ENCODE results near the gene ANTXR1. TPM values are rescaled to one million over a fixed set of nuclear protein-coding genes. Genes with fewer than 3 reads are reported as not detected.

Gene ANTXR1
- total and polyA plus RNA-seq, 9 of the 15 experiments (the other 6 are each of a cell fraction or from before 2014, with no cell fraction given) = 0.07 to 1.00 (median 0.54) TPM

DNA sequence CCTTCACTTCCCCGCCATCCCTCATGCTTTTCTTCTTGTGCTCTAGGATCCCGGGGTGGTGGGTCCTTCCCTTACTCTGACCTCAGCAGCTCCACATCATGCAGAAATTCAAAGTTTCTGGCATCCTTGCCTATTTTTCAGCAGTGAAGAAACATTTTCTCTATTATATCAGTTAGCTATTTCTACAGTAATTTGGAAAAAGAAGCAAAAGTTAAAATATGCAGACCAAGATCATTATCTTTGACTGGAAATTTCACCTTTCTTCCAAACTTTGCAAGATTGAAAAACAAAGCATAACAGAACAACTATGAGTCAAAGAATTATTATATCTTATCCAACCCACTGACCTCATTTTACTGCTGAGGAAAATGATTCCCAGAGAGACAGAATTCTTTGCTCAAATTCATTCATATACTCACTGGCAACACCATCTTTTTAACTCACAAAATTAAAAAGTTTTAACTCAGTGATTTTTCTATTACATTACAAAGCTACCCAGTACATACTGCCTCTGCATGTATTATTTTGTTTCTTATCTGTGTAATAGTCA, 40.5 kb downstream of the ANTXR1 start:
- in situ Hi-C loops (cut with MboI) (no loop called here), intact Hi-C loops (cut with micrococcal nuclease) (no loop called here)
- 5% methylated on average over 2 of the region's 2 CpGs for WGBS (ENCODE audit: insufficient coverage, low coverage, missing lambda C conversion rate)
- H4K20me1 ChIP-seq (replicated peaks; ENCODE audit: control insufficient read depth, insufficient read depth, low read length) = no peaks in the 10 kb centered on the region
- FAIRE-seq = no peak
- H3K9me1 ChIP-seq (ENCODE audit: control insufficient read depth, insufficient read depth, low read length) = no peaks in the 10 kb centered on the region
- H3K27me3 ChIP-seq (ENCODE audit: control insufficient read depth in 2 of 2, insufficient read depth in 2 of 2, low read length in 2 of 2) = no peaks in the 10 kb centered on the region
- H2AFZ ChIP-seq (ENCODE audit: low read depth, low read length) = no peak overlapping the region
- no peaks in the 10 kb centered on the region for H3K4me1 ChIP-seq (replicated peaks in 1 of 2; ENCODE audit: control insufficient read depth in 2 of 2, insufficient read depth in 2 of 2, low read length in 2 of 2)
- no peaks in the 10 kb centered on the region for H3K36me3 ChIP-seq (ENCODE audit: control insufficient read depth, insufficient read depth, low read length)
- no peak overlapping the region for H3K27ac ChIP-seq (ENCODE audit: extremely low read depth, low read depth, low read length)
- no peaks in the 10 kb centered on the region for H3K79me2 ChIP-seq (ENCODE audit: control insufficient read depth, insufficient read depth, low read length)
- H3K9me3 ChIP-seq (replicated peaks; ENCODE audit: control insufficient read depth, insufficient read depth, low read depth, low read length) = no peaks in the 10 kb centered on the region
- ChIA-PET CTCF (ENCODE audit: low intra/inter-chr PET ratio) (no interaction called here), POLR2A (interaction anchor here (0.7 kb wide), 1 partner anchor 21 kb away, joined by 3 read pairs; no protein-coding TSS in a partner anchor)
- ATAC-seq = no peak
- no TSS peak for BruUV-seq (replicated peaks)
- H3K4me3 ChIP-seq = no peak overlapping the region
- DNase-seq (ENCODE audit: extremely low read depth in 1 of 4, low spot score in 3 of 4) = no peak
- TF ChIP-seq BRD4 (IDR thresholded peaks at IDR 0.05) = no peak
- TF ChIP-seq, protein P1, sequence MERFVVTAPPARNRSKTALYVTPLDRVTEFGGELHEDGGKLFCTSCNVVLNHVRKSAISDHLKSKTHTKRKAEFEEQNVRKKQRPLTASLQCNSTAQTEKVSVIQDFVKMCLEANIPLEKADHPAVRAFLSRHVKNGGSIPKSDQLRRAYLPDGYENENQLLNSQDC (CRISPR knock-in tag; IDR thresholded peaks at IDR 0.05) = no peak
- H3K9ac ChIP-seq (ENCODE audit: insufficient read depth in 1 of 2, low read depth in 2 of 2, low read length in 2 of 2) = no peak overlapping the region
- no peak overlapping the region for H3K4me2 ChIP-seq (ENCODE audit: insufficient read depth, low read length)

DNA sequence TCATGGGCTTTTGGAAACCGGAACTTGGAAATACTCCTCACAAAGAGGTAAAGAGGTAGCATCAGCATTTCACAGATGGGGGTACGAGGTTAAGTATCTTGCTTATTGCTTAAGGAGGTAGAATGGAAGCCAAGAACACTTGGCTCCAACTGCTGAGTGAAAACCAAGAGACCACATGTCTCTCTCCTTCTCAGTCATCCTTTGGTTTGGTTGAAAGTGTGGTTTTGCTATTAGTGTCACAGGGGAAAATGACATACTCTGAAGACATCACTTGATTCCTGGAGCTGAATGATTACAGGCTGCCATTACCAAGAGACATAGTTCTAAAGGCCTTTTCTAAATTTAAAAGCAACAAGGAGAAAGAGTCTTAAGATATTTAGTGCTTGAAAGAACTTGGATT, 41.5 kb downstream of the ANTXR1 start:
- no peak for ATAC-seq
- DNase-seq (ENCODE audit: extremely low read depth in 1 of 4, low spot score in 3 of 4) = no peak
- Histone ChIP-seq H3K79me2 (ENCODE audit: control insufficient read depth, insufficient read depth, low read length) (no peaks in the 10 kb centered on the region), H3K36me3 (ENCODE audit: control insufficient read depth, insufficient read depth, low read length) (no peaks in the 10 kb centered on the region), H2AFZ (ENCODE audit: low read depth, low read length) (no peak overlapping the region), H3K9ac (ENCODE audit: insufficient read depth in 1 of 2, low read depth in 2 of 2, low read length in 2 of 2) (no peak overlapping the region), H3K9me3 (replicated peaks; ENCODE audit: control insufficient read depth, insufficient read depth, low read depth, low read length) (no peaks in the 10 kb centered on the region), H3K27ac (ENCODE audit: extremely low read depth, low read depth, low read length) (no peak overlapping the region), H4K20me1 (replicated peaks; ENCODE audit: control insufficient read depth, insufficient read depth, low read length) (no peaks in the 10 kb centered on the region), H3K4me2 (ENCODE audit: insufficient read depth, low read length) (no peak overlapping the region), H3K4me3 (no peak overlapping the region), H3K4me1 (replicated peaks in 1 of 2; ENCODE audit: control insufficient read depth in 2 of 2, insufficient read depth in 2 of 2, low read length in 2 of 2) (no peaks in the 10 kb centered on the region), H3K9me1 (ENCODE audit: control insufficient read depth, insufficient read depth, low read length) (no peaks in the 10 kb centered on the region), H3K27me3 (ENCODE audit: control insufficient read depth in 2 of 2, insufficient read depth in 2 of 2, low read length in 2 of 2) (no peaks in the 10 kb centered on the region)
- POLR2A ChIA-PET = interaction anchor here (1.1 kb wide), 1 partner anchor 9 kb away, joined by 3 read pairs; no protein-coding TSS in a partner anchor
- no TSS peak for BruUV-seq (replicated peaks)
- in situ Hi-C loops (cut with MboI) (no loop called here), intact Hi-C loops (cut with micrococcal nuclease) (no loop called here)
- CTCF ChIA-PET (ENCODE audit: low intra/inter-chr PET ratio) = no interaction called here
- FAIRE-seq = no peak
- 7% methylated on average over 2 of the region's 2 CpGs for WGBS (ENCODE audit: insufficient coverage, low coverage, missing lambda C conversion rate)
- TF ChIP-seq YY1 (IDR thresholded peaks at IDR 0.05; ENCODE audit: borderline replicate concordance in 1 of 3, control insufficient read depth in 1 of 3, extremely low read depth in 1 of 3, insufficient read depth in 3 of 3, insufficient read length in 1 of 3, insufficient replicate concordance in 2 of 3, low read depth in 1 of 3, low read length in 2 of 3) = no peak
- TF ChIP-seq, protein P2, sequence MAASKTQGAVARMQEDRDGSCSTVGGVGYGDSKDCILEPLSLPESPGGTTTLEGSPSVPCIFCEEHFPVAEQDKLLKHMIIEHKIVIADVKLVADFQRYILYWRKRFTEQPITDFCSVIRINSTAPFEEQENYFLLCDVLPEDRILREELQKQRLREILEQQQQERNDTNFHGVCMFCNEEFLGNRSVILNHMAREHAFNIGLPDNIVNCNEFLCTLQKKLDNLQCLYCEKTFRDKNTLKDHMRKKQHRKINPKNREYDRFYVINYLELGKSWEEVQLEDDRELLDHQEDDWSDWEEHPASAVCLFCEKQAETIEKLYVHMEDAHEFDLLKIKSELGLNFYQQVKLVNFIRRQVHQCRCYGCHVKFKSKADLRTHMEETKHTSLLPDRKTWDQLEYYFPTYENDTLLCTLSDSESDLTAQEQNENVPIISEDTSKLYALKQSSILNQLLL (CRISPR knock-in tag; IDR thresholded peaks at IDR 0.05; ENCODE audit: borderline replicate concordance) = no peak
- TF ChIP-seq, protein P3, sequence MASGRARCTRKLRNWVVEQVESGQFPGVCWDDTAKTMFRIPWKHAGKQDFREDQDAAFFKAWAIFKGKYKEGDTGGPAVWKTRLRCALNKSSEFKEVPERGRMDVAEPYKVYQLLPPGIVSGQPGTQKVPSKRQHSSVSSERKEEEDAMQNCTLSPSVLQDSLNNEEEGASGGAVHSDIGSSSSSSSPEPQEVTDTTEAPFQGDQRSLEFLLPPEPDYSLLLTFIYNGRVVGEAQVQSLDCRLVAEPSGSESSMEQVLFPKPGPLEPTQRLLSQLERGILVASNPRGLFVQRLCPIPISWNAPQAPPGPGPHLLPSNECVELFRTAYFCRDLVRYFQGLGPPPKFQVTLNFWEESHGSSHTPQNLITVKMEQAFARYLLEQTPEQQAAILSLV (tag; IDR thresholded peaks at IDR 0.05) = no peak
- TF ChIP-seq, protein P4, sequence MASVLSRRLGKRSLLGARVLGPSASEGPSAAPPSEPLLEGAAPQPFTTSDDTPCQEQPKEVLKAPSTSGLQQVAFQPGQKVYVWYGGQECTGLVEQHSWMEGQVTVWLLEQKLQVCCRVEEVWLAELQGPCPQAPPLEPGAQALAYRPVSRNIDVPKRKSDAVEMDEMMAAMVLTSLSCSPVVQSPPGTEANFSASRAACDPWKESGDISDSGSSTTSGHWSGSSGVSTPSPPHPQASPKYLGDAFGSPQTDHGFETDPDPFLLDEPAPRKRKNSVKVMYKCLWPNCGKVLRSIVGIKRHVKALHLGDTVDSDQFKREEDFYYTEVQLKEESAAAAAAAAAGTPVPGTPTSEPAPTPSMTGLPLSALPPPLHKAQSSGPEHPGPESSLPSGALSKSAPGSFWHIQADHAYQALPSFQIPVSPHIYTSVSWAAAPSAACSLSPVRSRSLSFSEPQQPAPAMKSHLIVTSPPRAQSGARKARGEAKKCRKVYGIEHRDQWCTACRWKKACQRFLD (CRISPR knock-in tag; IDR thresholded peaks at IDR 0.05) = no peak
- TF ChIP-seq POLR3A (IDR thresholded peaks at IDR 0.05; ENCODE audit: borderline replicate concordance, extremely low read depth, insufficient read depth, insufficient read length) = no peak
- no peak for TF ChIP-seq TRIM24 (IDR thresholded peaks at IDR 0.05)
- no peak for TF ChIP-seq SREBF2 (CRISPR knock-in tag; IDR thresholded peaks at IDR 0.05)
- no peak for TF ChIP-seq TAF9B (IDR thresholded peaks at IDR 0.05; ENCODE audit: partially characterized antibody)
- TF ChIP-seq PTBP1 (IDR thresholded peaks at IDR 0.05; ENCODE audit: low read depth, low read length) = no peak
